ENCODE data around the gene NGLY1. TPM values are rescaled to one million over a fixed set of nuclear protein-coding genes. Genes with fewer than 3 reads are reported as not detected.

NGLY1 gene
- total RNA-seq, 1 experiment from 2014 or later: 14.6 TPM

DNA sequence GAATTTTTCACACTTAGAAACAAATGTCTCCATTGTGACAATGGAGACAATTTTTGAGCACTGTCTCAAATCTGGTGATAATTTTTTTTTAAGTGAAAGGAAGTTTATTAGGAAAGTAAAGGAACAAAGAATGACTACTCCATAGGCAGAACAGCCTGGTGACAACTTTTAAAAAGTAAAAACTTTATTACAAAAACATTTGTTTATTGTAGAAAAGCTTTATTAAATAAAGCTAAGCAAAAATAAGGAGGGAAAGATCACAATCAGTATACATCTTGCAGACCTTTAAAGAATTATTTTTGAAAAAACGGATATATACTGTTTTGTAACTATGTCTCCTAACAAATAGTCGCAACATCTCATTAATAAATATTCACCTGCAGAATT is 6.0 kb upstream of the NGLY1 start:
- H3K4me3 ChIP-seq (ENCODE audit: low read depth in 2 of 2, low read length in 2 of 2): peak overlapping the region in 1 of 2 experiments; percentile 35; a peak in 1 of 4 replicates
- H3K27ac ChIP-seq (ENCODE audit: low read length): no peak overlapping the region
- no TSS peak for BruUV-seq (replicated peaks)
- DNase-seq (ENCODE audit: low read depth, low spot score) (no peak), ATAC-seq (no peak)
- in situ Hi-C loops (cut with HindIII; ENCODE audit: low pct_unique_long_range_greater_than_20kb, low sequenced_read_pairs) (no loop called here), intact Hi-C loops (cut with micrococcal nuclease; ENCODE audit: unreplicated experiment) (no loop called here)
- no peak for TF ChIP-seq SIN3A (IDR thresholded peaks at IDR 0.05; ENCODE audit: borderline replicate concordance, insufficient read depth, low read depth, low read length)
- no peak for TF ChIP-seq TCF7L2 (IDR thresholded peaks at IDR 0.05; ENCODE audit: low read depth, low read length)
- TF ChIP-seq, protein P1, sequence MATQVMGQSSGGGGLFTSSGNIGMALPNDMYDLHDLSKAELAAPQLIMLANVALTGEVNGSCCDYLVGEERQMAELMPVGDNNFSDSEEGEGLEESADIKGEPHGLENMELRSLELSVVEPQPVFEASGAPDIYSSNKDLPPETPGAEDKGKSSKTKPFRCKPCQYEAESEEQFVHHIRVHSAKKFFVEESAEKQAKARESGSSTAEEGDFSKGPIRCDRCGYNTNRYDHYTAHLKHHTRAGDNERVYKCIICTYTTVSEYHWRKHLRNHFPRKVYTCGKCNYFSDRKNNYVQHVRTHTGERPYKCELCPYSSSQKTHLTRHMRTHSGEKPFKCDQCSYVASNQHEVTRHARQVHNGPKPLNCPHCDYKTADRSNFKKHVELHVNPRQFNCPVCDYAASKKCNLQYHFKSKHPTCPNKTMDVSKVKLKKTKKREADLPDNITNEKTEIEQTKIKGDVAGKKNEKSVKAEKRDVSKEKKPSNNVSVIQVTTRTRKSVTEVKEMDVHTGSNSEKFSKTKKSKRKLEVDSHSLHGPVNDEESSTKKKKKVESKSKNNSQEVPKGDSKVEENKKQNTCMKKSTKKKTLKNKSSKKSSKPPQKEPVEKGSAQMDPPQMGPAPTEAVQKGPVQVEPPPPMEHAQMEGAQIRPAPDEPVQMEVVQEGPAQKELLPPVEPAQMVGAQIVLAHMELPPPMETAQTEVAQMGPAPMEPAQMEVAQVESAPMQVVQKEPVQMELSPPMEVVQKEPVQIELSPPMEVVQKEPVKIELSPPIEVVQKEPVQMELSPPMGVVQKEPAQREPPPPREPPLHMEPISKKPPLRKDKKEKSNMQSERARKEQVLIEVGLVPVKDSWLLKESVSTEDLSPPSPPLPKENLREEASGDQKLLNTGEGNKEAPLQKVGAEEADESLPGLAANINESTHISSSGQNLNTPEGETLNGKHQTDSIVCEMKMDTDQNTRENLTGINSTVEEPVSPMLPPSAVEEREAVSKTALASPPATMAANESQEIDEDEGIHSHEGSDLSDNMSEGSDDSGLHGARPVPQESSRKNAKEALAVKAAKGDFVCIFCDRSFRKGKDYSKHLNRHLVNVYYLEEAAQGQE (IDR thresholded peaks at IDR 0.05; ENCODE audit: insufficient read depth in 1 of 2, low read depth in 2 of 2, low read length in 1 of 2): no peak
- no peak for TF ChIP-seq POLR2AphosphoS5 (IDR thresholded peaks at IDR 0.05; ENCODE audit: low read depth, low read length)
- TF ChIP-seq, protein P2, sequence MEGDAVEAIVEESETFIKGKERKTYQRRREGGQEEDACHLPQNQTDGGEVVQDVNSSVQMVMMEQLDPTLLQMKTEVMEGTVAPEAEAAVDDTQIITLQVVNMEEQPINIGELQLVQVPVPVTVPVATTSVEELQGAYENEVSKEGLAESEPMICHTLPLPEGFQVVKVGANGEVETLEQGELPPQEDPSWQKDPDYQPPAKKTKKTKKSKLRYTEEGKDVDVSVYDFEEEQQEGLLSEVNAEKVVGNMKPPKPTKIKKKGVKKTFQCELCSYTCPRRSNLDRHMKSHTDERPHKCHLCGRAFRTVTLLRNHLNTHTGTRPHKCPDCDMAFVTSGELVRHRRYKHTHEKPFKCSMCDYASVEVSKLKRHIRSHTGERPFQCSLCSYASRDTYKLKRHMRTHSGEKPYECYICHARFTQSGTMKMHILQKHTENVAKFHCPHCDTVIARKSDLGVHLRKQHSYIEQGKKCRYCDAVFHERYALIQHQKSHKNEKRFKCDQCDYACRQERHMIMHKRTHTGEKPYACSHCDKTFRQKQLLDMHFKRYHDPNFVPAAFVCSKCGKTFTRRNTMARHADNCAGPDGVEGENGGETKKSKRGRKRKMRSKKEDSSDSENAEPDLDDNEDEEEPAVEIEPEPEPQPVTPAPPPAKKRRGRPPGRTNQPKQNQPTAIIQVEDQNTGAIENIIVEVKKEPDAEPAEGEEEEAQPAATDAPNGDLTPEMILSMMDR (IDR thresholded peaks at IDR 0.05): no peak
- H3K36me3 ChIP-seq (ENCODE audit: control insufficient read depth, insufficient read depth, low read length): no peaks in the 10 kb centered on the region; the same call in 1 of the 2 replicates
- ChIA-PET POLR2A (no interaction called here), CTCF (no interaction called here)
- H3K9me3 ChIP-seq (ENCODE audit: control insufficient read depth, insufficient read depth, low read depth, low read length): no peaks in the 10 kb centered on the region
- H3K4me1 ChIP-seq (ENCODE audit: control insufficient read depth, insufficient read depth, low read length): no peaks in the 10 kb centered on the region
- H3K27me3 ChIP-seq (ENCODE audit: control insufficient read depth, insufficient read depth, low read length): no peaks in the 10 kb centered on the region

DNA sequence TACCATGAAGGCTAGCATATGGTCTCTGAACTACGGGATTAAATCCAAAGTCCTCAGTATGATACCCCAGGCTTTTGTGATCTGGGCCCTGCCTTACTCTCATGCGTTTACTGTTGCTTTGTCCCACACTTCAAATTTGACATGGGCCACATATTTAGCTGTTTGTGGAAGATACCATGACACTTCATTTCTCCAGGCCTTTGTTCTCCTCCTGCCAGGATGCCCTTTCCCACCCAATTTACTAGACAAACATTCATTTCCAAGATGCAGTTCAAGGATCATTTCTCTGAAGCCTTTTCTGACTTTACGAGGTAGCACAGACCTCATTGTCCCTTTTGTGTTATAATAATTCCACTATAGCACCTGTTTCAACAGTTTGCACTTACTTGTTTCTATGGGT is 4.4 kb upstream of the NGLY1 start:
- ChIA-PET POLR2A (no interaction called here), CTCF (no interaction called here)
- no peak for ATAC-seq
- no TSS peak for BruUV-seq (replicated peaks)
- in situ Hi-C loops (cut with HindIII; ENCODE audit: low pct_unique_long_range_greater_than_20kb, low sequenced_read_pairs): no loop called here
- intact Hi-C loops (cut with micrococcal nuclease; ENCODE audit: unreplicated experiment): no loop called here
- Histone ChIP-seq H3K4me3 (ENCODE audit: low read depth in 2 of 2, low read length in 2 of 2) (no peak overlapping the region), H3K4me1 (ENCODE audit: control insufficient read depth, insufficient read depth, low read length) (no peaks in the 10 kb centered on the region; the same call in 1 of the 2 replicates), H3K9me3 (ENCODE audit: control insufficient read depth, insufficient read depth, low read depth, low read length) (no peaks in the 10 kb centered on the region), H3K27ac (ENCODE audit: low read length) (no peak overlapping the region), H3K27me3 (ENCODE audit: control insufficient read depth, insufficient read depth, low read length) (no peaks in the 10 kb centered on the region), H3K36me3 (ENCODE audit: control insufficient read depth, insufficient read depth, low read length) (no peaks in the 10 kb centered on the region; the same call in 1 of the 2 replicates)
- TF ChIP-seq, protein P2 (IDR thresholded peaks at IDR 0.05): no peak
- TF ChIP-seq SIN3A (IDR thresholded peaks at IDR 0.05; ENCODE audit: borderline replicate concordance, insufficient read depth, low read depth, low read length) (no peak), POLR2AphosphoS5 (IDR thresholded peaks at IDR 0.05; ENCODE audit: low read depth, low read length) (no peak), TCF7L2 (IDR thresholded peaks at IDR 0.05; ENCODE audit: low read depth, low read length) (no peak)
- TF ChIP-seq, protein P1 (IDR thresholded peaks at IDR 0.05; ENCODE audit: insufficient read depth in 1 of 2, low read depth in 2 of 2, low read length in 1 of 2): no peak
- no peak for DNase-seq (ENCODE audit: low read depth, low spot score)

Measured in Panc1 (cell line).